ENCODE data around the gene PHPT1.

DNA sequence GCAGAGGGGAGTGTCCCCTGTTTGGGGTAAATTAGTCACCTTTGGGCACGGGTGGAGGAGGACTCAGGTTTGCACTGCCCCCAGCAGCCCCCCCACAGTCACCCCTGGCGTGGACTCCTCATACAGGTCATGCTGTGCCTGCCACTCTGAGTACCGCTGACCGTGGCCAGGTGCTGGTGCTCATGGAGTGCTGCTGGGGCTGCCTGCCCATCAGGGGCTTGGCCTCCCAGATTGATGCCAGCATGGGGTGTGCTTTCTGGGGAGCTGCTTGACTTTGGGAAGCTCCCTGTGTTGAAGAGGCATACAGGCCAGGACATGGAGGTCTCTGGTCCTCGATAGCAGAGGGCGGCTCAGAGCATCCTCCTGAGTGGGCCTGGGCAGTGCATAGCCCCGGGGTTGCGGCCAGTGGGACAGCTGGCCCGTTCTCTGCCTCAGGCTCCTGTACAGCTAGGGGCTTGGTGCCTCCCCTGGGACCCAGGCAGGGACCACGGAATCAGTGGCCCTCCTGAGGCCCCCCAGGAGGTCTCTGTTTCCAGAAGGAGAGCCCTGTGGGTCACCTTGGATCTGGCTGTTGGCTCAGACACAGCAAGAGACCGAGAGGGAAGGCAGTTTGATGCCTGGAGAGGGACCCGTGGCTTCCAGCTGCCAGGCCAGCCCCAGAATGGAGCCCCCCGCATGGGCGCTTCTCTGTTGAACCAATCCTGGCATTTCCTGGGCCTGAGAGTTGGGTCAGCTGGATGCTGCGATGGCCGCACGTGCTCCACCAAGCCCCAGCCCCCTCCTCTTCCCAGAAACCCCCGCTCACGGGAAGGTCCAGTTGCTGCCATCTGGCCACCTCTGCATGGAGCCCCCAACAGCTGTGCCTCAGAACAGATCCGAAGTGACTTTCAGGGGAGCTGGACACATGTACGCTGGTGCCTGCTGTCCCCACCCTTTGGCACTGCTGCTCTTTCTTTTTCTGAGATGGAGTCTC is 13.0 kb upstream of the PHPT1 start:
- TF ChIP-seq, protein P1, sequence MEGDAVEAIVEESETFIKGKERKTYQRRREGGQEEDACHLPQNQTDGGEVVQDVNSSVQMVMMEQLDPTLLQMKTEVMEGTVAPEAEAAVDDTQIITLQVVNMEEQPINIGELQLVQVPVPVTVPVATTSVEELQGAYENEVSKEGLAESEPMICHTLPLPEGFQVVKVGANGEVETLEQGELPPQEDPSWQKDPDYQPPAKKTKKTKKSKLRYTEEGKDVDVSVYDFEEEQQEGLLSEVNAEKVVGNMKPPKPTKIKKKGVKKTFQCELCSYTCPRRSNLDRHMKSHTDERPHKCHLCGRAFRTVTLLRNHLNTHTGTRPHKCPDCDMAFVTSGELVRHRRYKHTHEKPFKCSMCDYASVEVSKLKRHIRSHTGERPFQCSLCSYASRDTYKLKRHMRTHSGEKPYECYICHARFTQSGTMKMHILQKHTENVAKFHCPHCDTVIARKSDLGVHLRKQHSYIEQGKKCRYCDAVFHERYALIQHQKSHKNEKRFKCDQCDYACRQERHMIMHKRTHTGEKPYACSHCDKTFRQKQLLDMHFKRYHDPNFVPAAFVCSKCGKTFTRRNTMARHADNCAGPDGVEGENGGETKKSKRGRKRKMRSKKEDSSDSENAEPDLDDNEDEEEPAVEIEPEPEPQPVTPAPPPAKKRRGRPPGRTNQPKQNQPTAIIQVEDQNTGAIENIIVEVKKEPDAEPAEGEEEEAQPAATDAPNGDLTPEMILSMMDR (IDR thresholded peaks at IDR 0.05): no peak
- no peak for TF ChIP-seq POLR2A (IDR thresholded peaks at IDR 0.05)
